Smooth muscle cell (in vitro differentiated cells): Measurements from ENCODE around the gene TMEM117. TPM values are rescaled to one million over a fixed set of nuclear protein-coding genes. Genes with fewer than 3 reads are reported as not detected.

ENCODE experiments used
- DNase-seq: peaks from one replicate; lab custom pipeline; 2025; ENCODE audit not compliant: unreplicated experiment; lab: John Stamatoyannopoulos, UW
- H2AFZ ChIP-seq: fragments of 200-600 bp; sonication (generic); 2 replicates; pipeline ENCODE4 v1.6.0; 2016; ENCODE audit warnings: antibody characterized with exemption, low read depth, mild to moderate bottlenecking
- H3F3A ChIP-seq: fragments of 200-600 bp; sonication (generic); 2 replicates; pipeline ENCODE4 v1.6.0; 2017; ENCODE audit warnings: antibody characterized with exemption, low read depth
- H3K27ac ChIP-seq: fragments of 200-600 bp; sonication (generic); 2 replicates; pipeline ENCODE4 v1.5.1; 2016; ENCODE audit warnings: low read depth, mild to moderate bottlenecking
- H3K27me3 ChIP-seq: fragments of 200-600 bp; sonication (generic); 2 replicates; pipeline ENCODE4 v1.6.1; 2016; ENCODE audit warnings: low read depth, mild to moderate bottlenecking
- H3K36me3 ChIP-seq: fragments of 200-600 bp; sonication (generic); 2 replicates; pipeline ENCODE4 v1.5.1; 2016; ENCODE audit warnings: low read depth
- H3K4me1 ChIP-seq: fragments of 200-600 bp; sonication (generic); 2 replicates; pipeline ENCODE4 v1.5.1; 2016; ENCODE audit warnings: low read depth
- H3K4me2 ChIP-seq: fragments of 200-600 bp; sonication (generic); 2 replicates; pipeline ENCODE4 v1.6.0; 2016; ENCODE audit warnings: mild to moderate bottlenecking
- H3K4me3 ChIP-seq: fragments of 200-600 bp; sonication (generic); 2 replicates; pipeline ENCODE4 v1.5.1; 2016; ENCODE audit warnings: mild to moderate bottlenecking
- H3K79me2 ChIP-seq: fragments of 200-600 bp; sonication (generic); 2 replicates; pipeline ENCODE4 v1.6.0; 2016; ENCODE audit warnings: low read depth, mild to moderate bottlenecking
- H3K9ac ChIP-seq: fragments of 200-600 bp; sonication (generic); 2 replicates; pipeline ENCODE4 v1.6.0; 2016; ENCODE audit warnings: low read depth
- H3K9me3 ChIP-seq: fragments of 200-600 bp; sonication (generic); replicated peaks from 2 replicates; pipeline ENCODE4 v1.5.1; 2016; ENCODE audit warnings: low read depth
- H4K20me1 ChIP-seq: fragments of 200-600 bp; sonication (generic); 2 replicates; pipeline ENCODE4 v1.6.0; 2016; ENCODE audit warnings: low read depth
- CTCF ChIP-seq: fragments of 200-600 bp; sonication (generic); IDR thresholded peaks from 2 replicates; pipeline ENCODE4 v1.5.1; 2017; ENCODE audit warnings: borderline replicate concordance, mild to moderate bottlenecking, antibody characterized with exemption; ENCODE audit not compliant: insufficient read depth, poor library complexity, severe bottlenecking
- WGBS: methylation state at CpG from one replicate; pipeline ENCODE4 v1.1.7; 2016; ENCODE audit warnings: low lambda C conversion rate; 5-methylcytosine and 5-hydroxymethylcytosine counted together
- polyA plus RNA-seq: library from polyadenylated mRNA; unstranded; fragments of >200 nt; fragmentation: Nextera tagmentation; extraction: Ambion mirVana; gene quantifications from 2 replicates; pipeline ENCODE4 v1.2.1, GENCODE V29; 2016
- total RNA-seq: library from RNA; depleted of rRNA; stranded (reverse); fragments of >200 nt; gene quantifications from 2 replicates; pipeline ENCODE4 v1.2.3, GENCODE V29; 2014

The TMEM117 gene
- total and polyA plus RNA-seq, 2 experiments from 2014 or later: 13.0 to 38.9 TPM

DNA sequence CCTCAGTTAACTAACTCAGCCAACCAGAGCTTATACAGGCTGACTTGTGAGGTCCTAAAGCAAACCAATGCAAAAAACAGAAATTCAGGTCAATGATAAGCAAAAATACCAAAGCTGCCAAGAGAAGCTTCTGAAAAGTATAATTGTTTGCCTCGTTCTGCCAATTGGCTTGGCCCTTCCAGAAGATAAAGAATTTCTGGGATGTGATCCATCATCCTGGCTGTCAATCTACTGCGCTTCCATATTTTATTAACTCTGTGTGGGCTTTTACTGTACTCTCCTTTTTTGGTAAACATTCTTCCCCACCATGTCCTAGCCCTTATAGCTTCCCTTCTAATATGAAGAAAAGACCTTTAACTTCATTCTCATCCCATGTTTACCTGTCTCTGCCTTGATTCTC, 387.9 kb downstream of the TMEM117 start:
- no peaks in the 10 kb centered on the region for H3K9me3 ChIP-seq
- H3K4me3 ChIP-seq: no peak overlapping the region
- no peak overlapping the region for H3K4me2 ChIP-seq
- TF ChIP-seq CTCF: no peak
- no peaks in the 10 kb centered on the region for H3K79me2 ChIP-seq
- no peak overlapping the region for H3K9ac ChIP-seq
- no peak overlapping the region for H3K27ac ChIP-seq
- DNase-seq: no peak
- no peaks in the 10 kb centered on the region for H3K27me3 ChIP-seq
- no peaks in the 10 kb centered on the region for H3K36me3 ChIP-seq
- no peak overlapping the region for H2AFZ ChIP-seq
- WGBS: 78% methylated on average over 2 of the region's 2 CpGs
- H3F3A ChIP-seq: no peaks in the 10 kb centered on the region
- H3K4me1 ChIP-seq: no peaks in the 10 kb centered on the region
- no peaks in the 10 kb centered on the region for H4K20me1 ChIP-seq

DNA sequence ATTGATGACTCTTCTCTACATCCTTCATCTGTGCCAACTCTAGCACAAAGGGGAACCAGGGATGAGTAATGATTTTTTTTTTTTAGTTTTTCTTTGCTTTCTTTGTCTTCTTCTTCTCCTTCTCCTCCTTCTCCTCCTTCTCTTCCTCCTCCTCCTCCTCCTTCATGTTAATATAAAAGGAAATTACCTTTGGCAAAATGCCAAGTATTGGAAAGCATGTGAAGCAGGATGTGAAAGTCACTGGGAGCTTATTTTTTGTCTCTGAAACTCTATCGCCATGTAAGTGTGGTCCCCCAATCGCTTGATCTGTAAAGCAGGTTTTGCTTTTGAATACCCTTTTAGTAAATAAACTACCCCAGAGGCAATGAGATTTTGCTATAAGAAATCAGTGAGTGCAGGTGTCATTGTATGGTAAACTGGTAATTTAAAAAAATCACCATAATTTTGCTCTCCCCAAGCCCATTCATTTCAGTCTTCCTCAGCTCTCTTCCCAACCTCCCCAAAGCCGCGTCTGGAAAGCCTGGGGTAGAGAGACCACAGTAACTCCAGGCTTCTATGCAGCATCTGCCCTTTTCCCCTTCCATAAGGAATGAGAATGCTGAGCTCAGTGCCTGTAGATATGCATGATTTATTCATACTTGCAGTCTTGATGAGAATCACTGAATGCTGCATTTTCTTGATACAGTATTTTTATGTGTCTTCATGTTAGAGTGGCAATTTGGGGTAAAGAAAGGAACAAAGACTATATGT, 388.7 kb downstream of the TMEM117 start:
- no peak for TF ChIP-seq CTCF

DNA sequence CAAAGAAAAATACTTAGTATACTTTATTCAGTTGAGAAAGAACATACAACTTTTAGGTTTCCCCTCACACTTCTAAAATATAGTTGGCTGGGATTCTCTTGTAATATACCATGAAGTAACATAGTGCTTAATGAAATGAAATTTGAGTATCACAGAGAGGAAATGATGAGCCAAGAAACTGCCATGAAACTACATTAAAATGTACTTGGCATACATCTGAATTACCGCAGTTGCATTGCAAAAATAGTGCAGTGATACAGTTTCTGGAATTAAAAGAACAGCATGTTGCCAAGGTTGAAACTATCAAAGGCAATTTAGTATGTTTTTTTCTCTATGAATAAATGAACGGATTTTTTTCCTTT, 389.2 kb downstream of the TMEM117 start:
- H3K79me2 ChIP-seq: no peaks in the 10 kb centered on the region
- H3K4me3 ChIP-seq: no peak overlapping the region
- WGBS: 92% methylated on average over 2 of the region's 2 CpGs
- no peaks in the 10 kb centered on the region for H3K9me3 ChIP-seq
- no peaks in the 10 kb centered on the region for H3K36me3 ChIP-seq
- H3K27ac ChIP-seq: no peak overlapping the region
- H3K4me1 ChIP-seq: no peaks in the 10 kb centered on the region
- DNase-seq: no peak
- no peaks in the 10 kb centered on the region for H3F3A ChIP-seq
- no peak for TF ChIP-seq CTCF
- no peak overlapping the region for H3K4me2 ChIP-seq
- H3K9ac ChIP-seq: no peak overlapping the region
- no peaks in the 10 kb centered on the region for H3K27me3 ChIP-seq
- H2AFZ ChIP-seq: no peak overlapping the region
- H4K20me1 ChIP-seq: no peaks in the 10 kb centered on the region

More for the DNA sequence above, 388.7 kb downstream of the TMEM117 start:
- Histone ChIP-seq H3K4me2 (no peak overlapping the region), H3F3A (no peaks in the 10 kb centered on the region), H3K4me1 (no peaks in the 10 kb centered on the region), H3K4me3 (no peak overlapping the region), H3K79me2 (no peaks in the 10 kb centered on the region), H3K9ac (no peak overlapping the region), H4K20me1 (no peaks in the 10 kb centered on the region), H2AFZ (no peak overlapping the region), H3K27ac (no peak overlapping the region), H3K27me3 (no peaks in the 10 kb centered on the region), H3K9me3 (no peaks in the 10 kb centered on the region), H3K36me3 (no peaks in the 10 kb centered on the region)
- WGBS: 87% methylated on average over 4 of the region's 4 CpGs
- DNase-seq: no peak

DNA sequence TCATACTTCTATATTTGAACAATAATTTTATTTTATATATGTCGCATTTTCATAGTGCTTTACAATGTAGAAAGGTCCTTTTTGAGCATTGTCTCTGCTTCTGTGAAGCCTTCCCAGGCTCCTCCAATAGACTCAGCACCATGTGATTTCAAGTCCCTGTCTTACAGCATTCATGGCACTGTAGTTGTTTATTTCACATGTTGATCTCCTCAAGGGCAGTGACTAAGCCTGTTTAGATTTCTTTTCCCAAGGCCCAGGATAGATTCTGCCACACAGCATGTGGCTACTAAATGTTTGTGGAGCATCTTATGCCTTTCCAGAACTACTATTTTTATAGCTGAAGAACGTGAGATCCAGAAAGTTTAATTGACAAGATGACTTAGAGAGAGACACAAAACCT, 391.7 kb downstream of the TMEM117 start:
- no peaks in the 10 kb centered on the region for H3K79me2 ChIP-seq
- H4K20me1 ChIP-seq: no peaks in the 10 kb centered on the region
- no peaks in the 10 kb centered on the region for H3K27me3 ChIP-seq
- H3K36me3 ChIP-seq: no peaks in the 10 kb centered on the region
- no peak overlapping the region for H3K9ac ChIP-seq
- H3K4me1 ChIP-seq: no peaks in the 10 kb centered on the region
- no peak overlapping the region for H2AFZ ChIP-seq
- H3K27ac ChIP-seq: no peak overlapping the region
- no peaks in the 10 kb centered on the region for H3F3A ChIP-seq
- WGBS: 74% methylated on average over 2 of the region's 2 CpGs
- H3K4me3 ChIP-seq: no peak overlapping the region
- no peaks in the 10 kb centered on the region for H3K9me3 ChIP-seq
- no peak for TF ChIP-seq CTCF
- H3K4me2 ChIP-seq: no peak overlapping the region
- DNase-seq: no peak
